Measurements from ENCODE around the gene HIP1R. TPM values are rescaled to one million over a fixed set of nuclear protein-coding genes. Genes with fewer than 3 reads are reported as not detected.

Gene HIP1R
- total and polyA plus RNA-seq, 2 experiments from 2014 or later = 8.0 to 22.1 TPM

- TF ChIP-seq CTCF (conservative IDR thresholded peaks at IDR 0.05; ENCODE audit: low read depth in 2 of 2) (no peak), CREB1 (CRISPR knock-in tag; IDR thresholded peaks at IDR 0.05; ENCODE audit: low read depth) (no peak), EZH2phosphoT487 (IDR thresholded peaks at IDR 0.05; ENCODE audit: unreplicated experiment) (no peak), STAT1 (IDR thresholded peaks at IDR 0.05; ENCODE audit: unreplicated experiment) (no peak), EZH2 (IDR thresholded peaks at IDR 0.05; ENCODE audit: low read depth, unreplicated experiment) (no peak)
These were observed 14.4 kb upstream of the HIP1R start (continued) for GRCh38 chr12:122820838-122821271.

GRCh38 chr12:122823429-122823828 is 11.8 kb upstream of the HIP1R start:
- Mint-ChIP-seq H3K4me1 (peaks cover 14% of the 10 kb centered on the region), H3K27ac (no peak overlapping the region), H3K27me3 (ENCODE audit: insufficient read depth, low read depth, poor library complexity) (peaks cover 8% of the 10 kb centered on the region), H3K9me3 (no peaks in the 10 kb centered on the region), H3K36me3 (ENCODE audit: low read depth) (no peaks in the 10 kb centered on the region), H3K4me3 (no peak overlapping the region)
- Histone ChIP-seq H3K27ac (ENCODE audit: low read depth) (no peak overlapping the region), H3K4me1 (ENCODE audit: insufficient read depth) (peaks cover 11% of the 10 kb centered on the region; the same call in 1 of the 2 replicates), H2AFZ (no peak overlapping the region), H3F3A (replicated peaks; ENCODE audit: low read depth) (no peaks in the 10 kb centered on the region), H3K9me2 (ENCODE audit: insufficient read depth) (no peaks in the 10 kb centered on the region), H3K4me2 (no peak overlapping the region), H3K79me2 (replicated peaks; ENCODE audit: insufficient read depth) (no peaks in the 10 kb centered on the region), H3K4me3 (no peak overlapping the region), H3K36me3 (ENCODE audit: insufficient read depth) (no peaks in the 10 kb centered on the region), H4K20me1 (replicated peaks; ENCODE audit: insufficient read depth) (no peaks in the 10 kb centered on the region), H3K27me3 (ENCODE audit: insufficient read depth) (peaks cover 12% of the 10 kb centered on the region; the same call in 1 of the 2 replicates)
- TF ChIP-seq POLR2AphosphoS5 (IDR thresholded peaks at IDR 0.05; ENCODE audit: low read depth) (no peak), CREB1 (CRISPR knock-in tag; IDR thresholded peaks at IDR 0.05; ENCODE audit: low read depth) (no peak), EZH2 (IDR thresholded peaks at IDR 0.05; ENCODE audit: low read depth, unreplicated experiment) (no peak), STAT1 (IDR thresholded peaks at IDR 0.05; ENCODE audit: unreplicated experiment) (no peak), ZNF462 (CRISPR knock-in tag; IDR thresholded peaks at IDR 0.05) (no peak), ZNF114 (CRISPR knock-in tag; IDR thresholded peaks at IDR 0.05) (no peak), ZNF331 (CRISPR knock-in tag; IDR thresholded peaks at IDR 0.05; ENCODE audit: low read depth) (no peak), CTCF (conservative IDR thresholded peaks at IDR 0.05; ENCODE audit: low read depth in 2 of 2) (no peak), EZH2phosphoT487 (IDR thresholded peaks at IDR 0.05; ENCODE audit: unreplicated experiment) (no peak), REST (IDR thresholded peaks at IDR 0.05; ENCODE audit: unreplicated experiment) (no peak)
- DNase-seq (ENCODE audit: low spot score) (no peak), ATAC-seq (no peak)

Measured in GM23338 (cell line).